Erythroblast (primary cell): ENCODE measurements around the gene RNLS.

ENCODE experiments used
- GATA1 ChIP-seq: IDR thresholded peaks from 2 replicates; pipeline ENCODE4 v1.6.1; 2011; ENCODE audit warnings: low read depth, mild to moderate bottlenecking, control low read depth, low read length, moderate library complexity
- POLR2A ChIP-seq: IDR thresholded peaks from 2 replicates; pipeline ENCODE4 v1.6.1; 2011; ENCODE audit warnings: mild to moderate bottlenecking, low read length

DNA sequence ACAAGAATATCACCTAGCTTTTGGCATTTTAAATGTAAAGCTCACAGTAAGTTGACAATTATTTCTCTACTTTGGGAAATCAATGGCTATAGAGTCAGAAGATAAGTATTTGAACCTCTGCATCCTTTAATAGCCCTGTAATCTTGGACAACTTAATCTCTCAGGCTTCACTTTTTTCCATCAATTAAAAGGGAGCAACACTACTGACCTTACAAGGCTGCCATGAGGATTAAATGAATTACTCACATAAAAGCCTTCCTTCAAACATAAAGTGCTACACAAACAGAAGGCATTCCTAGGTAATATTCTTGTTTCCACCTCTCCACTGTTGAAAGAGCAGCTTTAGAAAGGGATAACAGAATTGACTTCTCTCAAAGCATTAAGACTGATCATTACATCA is 266.0 kb downstream of the RNLS start:
- TF ChIP-seq POLR2A, result no peak
- TF ChIP-seq GATA1, result no peak
